ENCODE measurements around the gene PACRG. TPM values are rescaled to one million over a fixed set of nuclear protein-coding genes. Genes with fewer than 3 reads are reported as not detected.

PACRG gene
- total and polyA plus RNA-seq, 8 donors, result 1.5 to 6.8 (median 4.6) TPM

GRCh38 chr6:162934844-162935243 lies 207.1 kb downstream of the PACRG start:
- Histone ChIP-seq H3K4me1 (no peaks in the 10 kb centered on the region), H3K4me3 (no peak overlapping the region), H3K36me3 (no peaks in the 10 kb centered on the region), H3K27me3 (no peaks in the 10 kb centered on the region), H3K27ac (no peak overlapping the region), H3K9me3 (peaks cover 0 to 39% of the 10 kb centered on the region in 2 donors)
- ATAC-seq, result no peak
- intact Hi-C loops (cut with DNase I), result no loop called here
- no peak for TF ChIP-seq CTCF (IDR thresholded peaks at IDR 0.05)
- no peak for DNase-seq

GRCh38 chr6:162940426-162940825 lies 212.7 kb downstream of the PACRG start:
- no peaks in the 10 kb centered on the region for H3K27me3 ChIP-seq
- H3K36me3 ChIP-seq, result no peaks in the 10 kb centered on the region
- DNase-seq, result peak in 2 of 4 donors; percentile 1 to 48
- TF ChIP-seq CTCF (IDR thresholded peaks at IDR 0.05), result no peak
- intact Hi-C loops (cut with DNase I), result no loop called here
- no peaks in the 10 kb centered on the region for H3K4me1 ChIP-seq
- H3K4me3 ChIP-seq, result no peak overlapping the region
- ATAC-seq, result no peak
- H3K27ac ChIP-seq, result no peak overlapping the region
- peaks cover 0 to 38% of the 10 kb centered on the region in 2 donors for H3K9me3 ChIP-seq

GRCh38 chr6:162941128-162941527 lies 213.4 kb downstream of the PACRG start:
- Histone ChIP-seq H3K27me3 (no peaks in the 10 kb centered on the region), H3K36me3 (no peaks in the 10 kb centered on the region), H3K9me3 (peaks cover 0 to 31% of the 10 kb centered on the region in 2 donors), H3K4me3 (no peak overlapping the region), H3K4me1 (no peaks in the 10 kb centered on the region), H3K27ac (no peak overlapping the region)
- DNase-seq (no peak), ATAC-seq (no peak)
- no peak for TF ChIP-seq CTCF (IDR thresholded peaks at IDR 0.05)
- intact Hi-C loops (cut with DNase I), result no loop called here

GRCh38 chr6:162942866-162943265 lies 215.1 kb downstream of the PACRG start:
- H3K9me3 ChIP-seq, result peaks cover 0 to 23% of the 10 kb centered on the region in 2 donors
- no peak overlapping the region for H3K4me3 ChIP-seq
- DNase-seq, result no peak
- no peaks in the 10 kb centered on the region for H3K4me1 ChIP-seq
- no peak overlapping the region for H3K27ac ChIP-seq
- intact Hi-C loops (cut with DNase I), result no loop called here
- no peaks in the 10 kb centered on the region for H3K36me3 ChIP-seq
- no peak for TF ChIP-seq CTCF (IDR thresholded peaks at IDR 0.05)
- no peaks in the 10 kb centered on the region for H3K27me3 ChIP-seq
- no peak for ATAC-seq

- Histone ChIP-seq H3K4me3 (no peak overlapping the region), H3K27ac (no peak overlapping the region), H3K4me1 (no peaks in the 10 kb centered on the region), H3K36me3 (no peaks in the 10 kb centered on the region), H3K9me3 (peaks cover 0 to 23% of the 10 kb centered on the region in 2 donors), H3K27me3 (no peaks in the 10 kb centered on the region)
- intact Hi-C loops (cut with DNase I), result no loop called here
- ATAC-seq (no peak), DNase-seq (peak in 1 of 4 donors; percentile 59)
- no peak for TF ChIP-seq CTCF (IDR thresholded peaks at IDR 0.05)
Observed at GRCh38 chr6:162943369-162943768, 215.6 kb downstream of the PACRG start.

All from left lung (tissue), 10 donors.